ENCODE measurements around the gene LRRC70. TPM values are rescaled to one million over a fixed set of nuclear protein-coding genes. Genes with fewer than 3 reads are reported as not detected.
"Not testable (repeated sequence)": the region's sequence is repeated elsewhere in the genome, so short reads cannot be mapped to it uniquely, and the experiment has no call there.

LRRC70 gene
- total RNA-seq, 1 experiment from 2014 or later = 6.5 TPM

DNA sequence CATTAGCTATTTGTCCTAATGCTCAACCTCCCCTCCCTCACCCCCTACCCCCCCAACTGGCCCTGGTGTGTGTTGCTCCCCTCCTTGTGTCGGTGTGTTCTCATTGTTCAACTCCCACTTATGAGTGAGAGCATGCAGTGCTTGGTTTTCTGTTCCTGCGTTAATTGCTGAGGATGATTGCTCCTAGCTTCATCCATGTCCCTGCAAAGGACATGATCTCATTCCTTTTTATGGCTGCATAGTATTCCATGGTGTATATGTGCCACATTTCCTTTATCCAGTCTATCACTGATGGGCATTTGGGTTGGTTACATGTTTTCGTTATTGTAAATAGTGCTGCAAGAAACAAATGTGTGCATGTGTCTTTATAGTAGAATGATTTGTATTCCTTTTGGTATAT is 12.9 kb upstream of the LRRC70 start:
- Histone ChIP-seq H3K79me2 (ENCODE audit: low read length) (peaks cover 21% of the 10 kb centered on the region), H3K36me3 (ENCODE audit: insufficient read depth, low read length) (peaks cover 31% of the 10 kb centered on the region)
- not testable (repeated sequence) for H3K9me3 ChIP-seq (ENCODE audit: low read length); H3K9ac ChIP-seq (ENCODE audit: low read length); H3K4me1 ChIP-seq (ENCODE audit: low read length); H3K27me3 ChIP-seq (ENCODE audit: low read length); H3K27ac ChIP-seq (ENCODE audit: low read length); H4K20me1 ChIP-seq (ENCODE audit: insufficient read depth, low read depth, low read length); H3K4me3 ChIP-seq (ENCODE audit: low read length); H3K9me2 ChIP-seq (replicated peaks; ENCODE audit: insufficient read depth, low read length); H3K4me2 ChIP-seq (ENCODE audit: low read depth, low read length, poor library complexity, severe bottlenecking); DNase-seq; H2AFZ ChIP-seq (ENCODE audit: low read length)

DNA sequence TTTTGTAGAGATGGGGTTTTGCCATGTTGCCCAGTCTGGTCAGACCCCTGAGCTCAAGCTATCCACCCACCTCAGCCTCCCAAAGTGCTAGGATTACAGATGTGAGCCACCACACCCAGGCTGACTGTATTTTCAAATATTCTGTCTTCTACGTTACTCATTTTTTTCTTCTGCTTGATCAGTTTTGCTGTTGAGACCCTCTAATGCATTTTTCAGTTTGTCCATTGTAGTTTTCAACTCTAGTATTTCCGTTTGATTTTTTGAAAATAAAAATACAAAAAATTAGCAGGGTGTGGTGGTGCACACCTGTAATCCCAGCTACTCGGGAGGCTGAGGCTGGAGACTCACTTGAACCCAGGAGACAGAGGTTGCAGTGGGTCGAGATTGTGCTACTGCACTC is 10.5 kb upstream of the LRRC70 start:
- Histone ChIP-seq H3K27me3 (ENCODE audit: low read length) (no peaks in the 10 kb centered on the region), H3K36me3 (ENCODE audit: insufficient read depth, low read length) (peaks cover 31% of the 10 kb centered on the region), H3K9ac (ENCODE audit: low read length) (no peak overlapping the region), H3K9me2 (replicated peaks; ENCODE audit: insufficient read depth, low read length) (no peaks in the 10 kb centered on the region), H3K4me3 (ENCODE audit: low read length) (no peak overlapping the region), H3K27ac (ENCODE audit: low read length) (no peak overlapping the region), H3K4me2 (ENCODE audit: low read depth, low read length, poor library complexity, severe bottlenecking) (no peak overlapping the region), H3K9me3 (ENCODE audit: low read length) (peaks cover 8% of the 10 kb centered on the region), H3K79me2 (ENCODE audit: low read length) (peaks cover 31% of the 10 kb centered on the region), H2AFZ (ENCODE audit: low read length) (no peak overlapping the region), H3K4me1 (ENCODE audit: low read length) (no peaks in the 10 kb centered on the region), H4K20me1 (ENCODE audit: insufficient read depth, low read depth, low read length) (no peaks in the 10 kb centered on the region)
- DNase-seq = no peak

DNA sequence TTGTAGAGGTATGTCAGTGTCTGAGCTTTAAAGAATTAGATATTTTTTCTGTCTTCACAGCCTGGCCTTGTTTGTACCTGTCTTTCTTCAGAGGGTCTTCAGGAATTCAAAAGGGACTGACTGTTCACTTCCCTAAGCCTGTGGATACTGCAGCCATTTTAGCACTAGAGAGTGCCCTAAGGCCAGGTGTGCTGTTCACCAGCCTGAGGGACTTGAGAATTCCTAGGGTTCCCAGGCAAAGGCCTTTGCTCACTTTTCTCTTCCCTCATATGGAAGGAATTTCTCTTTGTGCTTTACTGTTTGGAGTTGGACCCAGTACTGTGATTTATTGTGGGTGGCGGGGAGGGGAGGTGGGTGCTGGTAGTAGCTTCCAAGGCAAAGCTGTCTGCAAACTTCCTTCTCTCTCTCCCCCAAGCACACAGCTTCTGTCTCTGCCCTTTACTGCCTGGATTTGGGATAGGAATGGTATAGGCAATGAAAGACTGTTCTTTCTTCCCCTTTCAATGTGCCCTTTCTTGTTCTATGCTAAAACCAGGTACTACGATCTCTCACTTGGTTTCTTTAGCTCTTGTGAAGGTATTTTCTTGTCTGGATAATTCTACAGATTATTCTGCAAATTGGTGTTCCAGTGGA is 9.7 kb upstream of the LRRC70 start:
- Histone ChIP-seq H3K4me1 (ENCODE audit: low read length) (no peaks in the 10 kb centered on the region), H3K9me2 (replicated peaks; ENCODE audit: insufficient read depth, low read length) (no peaks in the 10 kb centered on the region), H3K27me3 (ENCODE audit: low read length) (no peaks in the 10 kb centered on the region), H3K9me3 (ENCODE audit: low read length) (peaks cover 8% of the 10 kb centered on the region; the same call in 1 of the 2 replicates), H3K36me3 (ENCODE audit: insufficient read depth, low read length) (peaks cover 31% of the 10 kb centered on the region), H4K20me1 (ENCODE audit: insufficient read depth, low read depth, low read length) (no peaks in the 10 kb centered on the region), H3K4me3 (ENCODE audit: low read length) (no peak overlapping the region), H3K9ac (ENCODE audit: low read length) (no peak overlapping the region), H3K4me2 (ENCODE audit: low read depth, low read length, poor library complexity, severe bottlenecking) (no peak overlapping the region), H2AFZ (ENCODE audit: low read length) (no peak overlapping the region), H3K79me2 (ENCODE audit: low read length) (peaks cover 39% of the 10 kb centered on the region), H3K27ac (ENCODE audit: low read length) (no peak overlapping the region)
- no peak for DNase-seq

DNA sequence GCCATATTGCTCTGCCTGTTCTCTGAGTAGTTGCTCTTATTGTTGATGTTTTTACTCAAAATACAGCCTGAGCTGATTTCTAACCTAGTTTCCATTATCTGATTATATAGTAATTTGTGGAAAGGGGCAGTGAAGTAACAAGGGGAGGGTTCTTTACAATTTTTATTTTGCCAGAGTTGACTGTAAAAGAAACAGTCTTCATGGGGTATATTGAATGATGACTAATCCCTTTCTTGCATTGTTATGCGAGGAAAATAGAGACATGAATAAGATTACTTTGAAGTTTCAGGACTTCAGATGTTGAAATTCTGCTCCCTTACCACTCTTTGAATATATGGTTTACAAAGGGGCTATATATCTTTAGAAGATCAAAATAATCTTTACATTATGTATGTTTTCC is 9.1 kb upstream of the LRRC70 start:
- H3K36me3 ChIP-seq (ENCODE audit: insufficient read depth, low read length) = peaks cover 30% of the 10 kb centered on the region
- peaks cover 44% of the 10 kb centered on the region for H3K79me2 ChIP-seq (ENCODE audit: low read length)
- no peak overlapping the region for H3K9ac ChIP-seq (ENCODE audit: low read length)
- peaks cover 8% of the 10 kb centered on the region; the same call in 1 of the 2 replicates for H3K9me3 ChIP-seq (ENCODE audit: low read length)
- H3K4me2 ChIP-seq (ENCODE audit: low read depth, low read length, poor library complexity, severe bottlenecking) = no peak overlapping the region
- no peak overlapping the region for H3K4me3 ChIP-seq (ENCODE audit: low read length)
- H2AFZ ChIP-seq (ENCODE audit: low read length) = no peak overlapping the region
- no peak for DNase-seq
- H3K4me1 ChIP-seq (ENCODE audit: low read length) = no peaks in the 10 kb centered on the region
- H3K9me2 ChIP-seq (replicated peaks; ENCODE audit: insufficient read depth, low read length) = no peaks in the 10 kb centered on the region
- no peaks in the 10 kb centered on the region for H4K20me1 ChIP-seq (ENCODE audit: insufficient read depth, low read depth, low read length)
- H3K27me3 ChIP-seq (ENCODE audit: low read length) = no peaks in the 10 kb centered on the region
- H3K27ac ChIP-seq (ENCODE audit: low read length) = no peak overlapping the region

DNA sequence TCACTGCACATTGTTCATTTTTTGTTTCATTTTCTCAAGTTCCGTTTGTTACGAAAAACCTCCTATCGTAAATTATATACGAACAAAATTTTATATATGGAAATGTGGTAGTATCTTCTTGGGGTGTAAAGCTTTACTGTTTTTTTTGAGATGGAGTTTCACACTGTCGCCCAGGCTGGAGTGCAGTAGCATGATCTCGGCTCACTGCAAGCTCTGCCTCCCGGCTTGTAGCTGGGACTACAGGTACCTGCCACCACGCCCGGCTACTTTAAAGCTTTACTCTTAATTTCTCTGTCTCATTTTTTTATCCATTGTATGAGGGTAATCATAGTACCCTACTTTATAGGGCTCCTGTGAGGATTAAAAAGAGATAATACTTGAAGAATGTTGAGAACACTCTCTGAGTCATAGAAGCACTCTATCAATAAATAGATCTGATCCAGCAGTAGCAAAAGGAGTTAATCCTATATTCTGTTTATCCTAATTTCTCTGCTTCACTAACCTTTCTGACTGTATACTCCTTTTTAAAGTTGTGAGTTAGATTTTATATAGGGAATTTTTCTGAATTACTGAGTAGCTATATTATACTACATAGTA is 5.6 kb upstream of the LRRC70 start:
- Histone ChIP-seq H4K20me1 (ENCODE audit: insufficient read depth, low read depth, low read length) (no peaks in the 10 kb centered on the region), H2AFZ (ENCODE audit: low read length) (no peak overlapping the region), H3K27ac (ENCODE audit: low read length) (no peak overlapping the region), H3K4me2 (ENCODE audit: low read depth, low read length, poor library complexity, severe bottlenecking) (no peak overlapping the region), H3K36me3 (ENCODE audit: insufficient read depth, low read length) (peaks cover 10% of the 10 kb centered on the region), H3K27me3 (ENCODE audit: low read length) (no peaks in the 10 kb centered on the region), H3K79me2 (ENCODE audit: low read length) (peaks cover 46% of the 10 kb centered on the region), H3K4me3 (ENCODE audit: low read length) (no peak overlapping the region), H3K9me2 (replicated peaks; ENCODE audit: insufficient read depth, low read length) (no peaks in the 10 kb centered on the region; the same call in 1 of the 2 replicates), H3K9ac (ENCODE audit: low read length) (no peak overlapping the region), H3K9me3 (ENCODE audit: low read length) (peaks cover 1% of the 10 kb centered on the region; the same call in 1 of the 2 replicates), H3K4me1 (ENCODE audit: low read length) (peaks cover 2% of the 10 kb centered on the region)
- DNase-seq = no peak

DNA sequence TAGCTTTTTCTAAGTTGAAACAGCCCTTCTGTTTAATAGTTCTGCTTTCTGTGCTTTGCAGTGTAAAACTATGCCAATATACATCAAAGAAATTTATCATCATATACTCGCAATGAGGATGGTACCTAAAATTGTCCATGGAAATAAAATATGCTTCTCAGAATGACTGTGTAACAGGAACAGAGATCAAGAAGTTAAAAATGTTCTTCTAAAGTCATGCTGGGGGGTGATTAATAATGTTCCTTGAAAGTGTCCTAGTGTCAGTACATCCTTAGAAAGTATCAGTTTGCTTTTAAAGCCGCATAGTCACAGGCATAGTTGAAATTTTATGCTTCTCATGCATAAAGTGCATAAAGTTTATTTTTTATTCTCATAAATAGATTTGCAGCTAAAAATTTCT is 4.0 kb upstream of the LRRC70 start:
- peaks cover 35% of the 10 kb centered on the region for H3K79me2 ChIP-seq (ENCODE audit: low read length)
- no peak overlapping the region for H3K27ac ChIP-seq (ENCODE audit: low read length)
- H3K4me1 ChIP-seq (ENCODE audit: low read length) = peaks cover 11% of the 10 kb centered on the region
- H3K9ac ChIP-seq (ENCODE audit: low read length) = no peak overlapping the region
- no peaks in the 10 kb centered on the region for H3K27me3 ChIP-seq (ENCODE audit: low read length)
- DNase-seq = no peak
- H4K20me1 ChIP-seq (ENCODE audit: insufficient read depth, low read depth, low read length) = no peaks in the 10 kb centered on the region
- H3K4me2 ChIP-seq (ENCODE audit: low read depth, low read length, poor library complexity, severe bottlenecking) = no peak overlapping the region
- H2AFZ ChIP-seq (ENCODE audit: low read length) = no peak overlapping the region
- no peaks in the 10 kb centered on the region; the same call in 1 of the 2 replicates for H3K9me2 ChIP-seq (replicated peaks; ENCODE audit: insufficient read depth, low read length)
- no peak overlapping the region for H3K4me3 ChIP-seq (ENCODE audit: low read length)
- no peaks in the 10 kb centered on the region for H3K9me3 ChIP-seq (ENCODE audit: low read length)
- no peaks in the 10 kb centered on the region; the same call in 1 of the 2 replicates for H3K36me3 ChIP-seq (ENCODE audit: insufficient read depth, low read length)

DNA sequence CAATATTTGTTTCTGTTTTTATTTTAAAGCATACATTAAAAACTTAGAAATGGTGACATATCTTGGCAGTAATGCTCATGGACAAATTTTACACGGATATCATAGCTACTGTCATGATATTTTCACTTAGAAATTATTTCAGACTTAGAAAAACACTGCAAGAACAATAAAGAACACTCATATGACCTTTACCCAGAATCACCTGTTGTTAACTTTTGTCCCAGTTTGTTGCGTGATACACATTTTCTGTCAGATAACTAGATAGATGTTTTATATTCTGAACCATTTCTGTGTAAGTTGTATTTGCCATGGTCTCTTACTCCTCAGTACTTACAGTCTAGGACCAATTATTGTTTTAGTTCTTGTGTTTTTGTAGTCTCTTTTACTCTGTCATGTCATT is 3.6 kb upstream of the LRRC70 start:
- no peak overlapping the region for H2AFZ ChIP-seq (ENCODE audit: low read length)
- no peak overlapping the region for H3K9ac ChIP-seq (ENCODE audit: low read length)
- H3K27ac ChIP-seq (ENCODE audit: low read length) = no peak overlapping the region
- no peak overlapping the region for H3K4me2 ChIP-seq (ENCODE audit: low read depth, low read length, poor library complexity, severe bottlenecking)
- H3K9me3 ChIP-seq (ENCODE audit: low read length) = no peaks in the 10 kb centered on the region
- no peaks in the 10 kb centered on the region; the same call in 1 of the 2 replicates for H3K9me2 ChIP-seq (replicated peaks; ENCODE audit: insufficient read depth, low read length)
- peaks cover 11% of the 10 kb centered on the region for H3K4me1 ChIP-seq (ENCODE audit: low read length)
- H3K36me3 ChIP-seq (ENCODE audit: insufficient read depth, low read length) = peaks cover 4% of the 10 kb centered on the region; the same call in 1 of the 2 replicates
- H3K4me3 ChIP-seq (ENCODE audit: low read length) = no peak overlapping the region
- peaks cover 34% of the 10 kb centered on the region for H3K79me2 ChIP-seq (ENCODE audit: low read length)
- H3K27me3 ChIP-seq (ENCODE audit: low read length) = no peaks in the 10 kb centered on the region
- DNase-seq = no peak
- H4K20me1 ChIP-seq (ENCODE audit: insufficient read depth, low read depth, low read length) = no peaks in the 10 kb centered on the region

DNA sequence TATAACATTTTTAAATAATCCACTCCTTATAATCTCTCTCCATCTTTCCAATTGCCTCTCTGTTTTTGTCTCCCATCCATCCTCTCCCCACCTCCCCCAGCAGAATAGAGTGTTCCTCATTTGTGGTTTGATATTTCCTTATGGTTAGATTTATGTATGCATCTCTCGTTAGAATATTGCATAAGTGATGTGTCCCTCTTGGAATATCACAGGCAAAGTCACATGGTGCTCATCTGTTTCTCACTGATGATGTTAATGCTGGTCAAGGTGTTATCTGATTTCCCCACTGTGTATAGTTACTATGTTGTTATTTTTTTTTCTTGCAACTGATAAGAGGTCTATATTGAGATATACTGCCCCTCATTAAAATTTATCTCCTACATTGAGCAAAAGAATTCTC is 3.1 kb upstream of the LRRC70 start:
- H3K27me3 ChIP-seq (ENCODE audit: low read length) = no peaks in the 10 kb centered on the region
- no peak overlapping the region for H3K4me3 ChIP-seq (ENCODE audit: low read length)
- H3K9me2 ChIP-seq (replicated peaks; ENCODE audit: insufficient read depth, low read length) = no peaks in the 10 kb centered on the region; the same call in 1 of the 2 replicates

More for the DNA sequence above, 3.1 kb upstream of the LRRC70 start:
- Histone ChIP-seq H2AFZ (ENCODE audit: low read length) (no peak overlapping the region), H3K27ac (ENCODE audit: low read length) (no peak overlapping the region), H3K4me2 (ENCODE audit: low read depth, low read length, poor library complexity, severe bottlenecking) (no peak overlapping the region), H3K36me3 (ENCODE audit: insufficient read depth, low read length) (peaks cover 8% of the 10 kb centered on the region; the same call in 1 of the 2 replicates), H3K9me3 (ENCODE audit: low read length) (no peaks in the 10 kb centered on the region), H3K4me1 (ENCODE audit: low read length) (peaks cover 11% of the 10 kb centered on the region), H3K79me2 (ENCODE audit: low read length) (peaks cover 37% of the 10 kb centered on the region), H4K20me1 (ENCODE audit: insufficient read depth, low read depth, low read length) (no peaks in the 10 kb centered on the region), H3K9ac (ENCODE audit: low read length) (no peak overlapping the region)
- no peak for DNase-seq
